Activated CD4-positive, alpha-beta T cell treated with anti-CD3 and anti-CD28 coated beads, Interleukin-2, amount 10 ng/mL, durations not matched to agents 24 days and 14 days (primary cell): ENCODE results near the gene PSPN. TPM values are rescaled to one million over a fixed set of nuclear protein-coding genes. Genes with fewer than 3 reads are reported as not detected.
"Not testable (repeated sequence)": the region's sequence is repeated elsewhere in the genome, so short reads cannot be mapped to it uniquely, and the experiment has no call there.

Experiments
- DNase-seq: peaks from one replicate; pipeline ENCODE4 v3.0.0; 2022
- H3K27ac Mint-ChIP-seq: one replicate; pipeline ENCODE4 v1.8.0; 2022; ENCODE audit warnings: mild to moderate bottlenecking, mixed read lengths
- H3K27me3 Mint-ChIP-seq: one replicate; pipeline ENCODE4 v1.8.0; 2022; ENCODE audit warnings: mixed read lengths
- H3K36me3 Mint-ChIP-seq: one replicate; pipeline ENCODE4 v1.8.0; 2022; ENCODE audit warnings: low read depth, mild to moderate bottlenecking, mixed read lengths
- H3K4me1 Mint-ChIP-seq: one replicate; pipeline ENCODE4 v1.8.0; 2021; ENCODE audit warnings: mixed read lengths
- H3K4me3 Mint-ChIP-seq: one replicate; pipeline ENCODE4 v1.8.0; 2022; ENCODE audit warnings: mild to moderate bottlenecking, moderate library complexity, mixed read lengths
- H3K9me3 Mint-ChIP-seq: one replicate; pipeline ENCODE4 v1.8.0; 2021; ENCODE audit warnings: mixed read lengths
- intact Hi-C: fragments of 100-400 bp; cut with micrococcal nuclease; formaldehyde crosslinking; loops from one replicate; pipeline ENCODE4 v1.15.1; 2023
- total RNA-seq: library from RNA; stranded (reverse); gene quantifications from 2 replicates; pipeline ENCODE4 v1.2.3, GENCODE V29; 2022

PSPN gene
- total RNA-seq, 1 donor from 2014 or later = 1.5 TPM

GRCh38 chr19:6352381-6353165, 23.2 kb downstream of the PSPN start:
- no peaks in the 10 kb centered on the region for H3K4me1 Mint-ChIP-seq
- no peak overlapping the region for H3K4me3 Mint-ChIP-seq
- H3K27ac Mint-ChIP-seq = no peak overlapping the region
- H3K9me3 Mint-ChIP-seq = no peaks in the 10 kb centered on the region
- intact Hi-C loops = no loop called here
- no peak for DNase-seq
- peaks cover 3% of the 10 kb centered on the region for H3K36me3 Mint-ChIP-seq
- no peaks in the 10 kb centered on the region for H3K27me3 Mint-ChIP-seq

- no peaks in the 10 kb centered on the region for H3K27me3 Mint-ChIP-seq
- H3K27ac Mint-ChIP-seq = no peak overlapping the region
- no peak for DNase-seq
- H3K4me1 Mint-ChIP-seq = no peaks in the 10 kb centered on the region
- H3K9me3 Mint-ChIP-seq = no peaks in the 10 kb centered on the region
- intact Hi-C loops = no loop called here
- no peak overlapping the region for H3K4me3 Mint-ChIP-seq
- H3K36me3 Mint-ChIP-seq = peaks cover 3% of the 10 kb centered on the region
These were observed 25.0 kb downstream of the PSPN start for GRCh38 chr19:6350688-6351087.

DNA sequence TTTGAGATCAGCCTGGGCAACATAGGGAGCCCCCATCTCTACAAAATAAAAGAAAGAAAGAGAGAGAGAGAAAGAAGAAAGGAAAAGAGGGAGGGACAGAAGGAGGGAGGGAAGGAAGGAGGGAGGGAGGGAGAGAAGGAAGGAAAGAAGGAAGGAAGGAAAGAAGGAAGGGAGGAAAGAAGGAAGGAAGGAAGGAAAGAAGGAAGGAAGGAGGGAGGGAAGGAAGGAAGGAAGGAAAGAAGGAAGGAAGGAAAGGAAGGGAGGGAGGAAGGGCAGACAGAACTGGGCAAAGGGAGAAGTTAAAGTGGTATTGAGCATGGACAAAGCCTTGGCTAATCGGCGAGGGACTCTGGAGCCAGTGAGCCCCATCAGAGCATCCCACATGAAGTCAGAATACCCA, 26.5 kb downstream of the PSPN start:
- H3K4me1 Mint-ChIP-seq, H3K9me3 Mint-ChIP-seq, DNase-seq, H3K4me3 Mint-ChIP-seq, H3K27me3 Mint-ChIP-seq, H3K36me3 Mint-ChIP-seq, H3K27ac Mint-ChIP-seq, intact Hi-C loops: not testable (repeated sequence)

DNA sequence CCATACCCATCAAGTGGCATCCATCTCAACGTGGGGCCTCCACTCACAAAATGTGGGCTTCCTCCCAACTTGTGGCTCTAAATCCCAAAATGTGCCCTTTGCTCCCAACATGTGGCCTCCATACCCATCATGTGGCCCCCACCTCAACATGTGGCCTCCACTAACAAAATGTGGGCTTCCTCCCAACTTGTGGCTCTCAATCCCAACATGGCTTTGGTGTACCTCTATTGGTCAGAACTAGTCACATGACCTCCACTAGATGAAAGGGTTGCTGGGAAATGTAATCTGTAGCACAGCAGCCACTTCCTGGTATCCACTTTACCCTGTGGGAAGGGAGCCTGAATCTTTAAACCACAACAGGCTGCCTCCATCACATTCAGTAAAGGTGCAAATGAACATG, 32.3 kb downstream of the PSPN start:
- Mint-ChIP-seq H3K27me3 (no peaks in the 10 kb centered on the region), H3K27ac (no peak overlapping the region), H3K4me3 (no peak overlapping the region), H3K36me3 (no peaks in the 10 kb centered on the region), H3K9me3 (no peaks in the 10 kb centered on the region), H3K4me1 (peaks cover 3% of the 10 kb centered on the region)
- DNase-seq = no peak
- intact Hi-C loops = no loop called here

GRCh38 chr19:6340493-6341201, 35.1 kb downstream of the PSPN start:
- intact Hi-C loops = no loop called here
- Mint-ChIP-seq H3K27ac (no peak overlapping the region), H3K9me3 (no peaks in the 10 kb centered on the region), H3K27me3 (no peaks in the 10 kb centered on the region), H3K4me1 (peaks cover 3% of the 10 kb centered on the region), H3K36me3 (no peaks in the 10 kb centered on the region), H3K4me3 (no peak overlapping the region)
- no peak for DNase-seq

- Mint-ChIP-seq H3K4me3 (no peak overlapping the region), H3K27me3 (no peaks in the 10 kb centered on the region), H3K27ac (no peak overlapping the region), H3K36me3 (no peaks in the 10 kb centered on the region), H3K4me1 (no peaks in the 10 kb centered on the region), H3K9me3 (no peaks in the 10 kb centered on the region)
- intact Hi-C loops = no loop called here
- DNase-seq = no peak
These were observed 41.0 kb downstream of the PSPN start for GRCh38 chr19:6334490-6335285.

DNA sequence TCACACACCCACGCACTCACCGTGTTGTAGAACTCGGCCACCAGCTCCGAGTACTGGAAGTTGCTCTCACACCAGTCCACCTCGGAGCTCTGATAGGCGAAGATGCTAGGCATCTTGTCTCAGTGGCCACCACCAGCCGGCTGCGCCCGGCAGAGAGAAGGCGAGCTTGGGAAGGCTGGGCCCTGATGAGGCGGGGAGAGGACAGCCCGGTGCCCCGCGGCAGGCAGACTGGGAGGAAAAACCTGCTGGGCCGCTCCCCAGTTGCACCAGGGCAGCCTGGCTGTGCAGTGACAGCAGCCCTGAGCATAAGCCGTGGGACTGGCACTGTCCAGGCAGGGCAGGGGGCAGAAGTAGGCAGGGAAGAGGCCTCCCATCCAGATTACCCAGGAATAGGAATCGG, 42.3 kb downstream of the PSPN start, which contains the start of gene ACER1:
Gene ACER1 (minus strand): TSS at position 174 of the 400 bp plus-strand sequence. CDS start 61 bp downstream, at position 113.
- DNase-seq = no peak
- Mint-ChIP-seq H3K4me3 (no peak within 1 kb of the TSS), H3K9me3 (no peaks in the 10 kb centered on the region), H3K36me3 (no peaks in the 10 kb centered on the region), H3K27ac (no peak within 1 kb of the TSS), H3K4me1 (no peaks in the 10 kb centered on the region), H3K27me3 (no peaks in the 10 kb centered on the region)
- intact Hi-C loops = no loop called here

- no peaks in the 10 kb centered on the region for H3K4me1 Mint-ChIP-seq
- intact Hi-C loops = no loop called here
- DNase-seq = no peak
- H3K9me3 Mint-ChIP-seq = no peaks in the 10 kb centered on the region
- no peak overlapping the region for H3K27ac Mint-ChIP-seq
- H3K27me3 Mint-ChIP-seq = peaks cover 1% of the 10 kb centered on the region
- no peaks in the 10 kb centered on the region for H3K36me3 Mint-ChIP-seq
- H3K4me3 Mint-ChIP-seq = no peak overlapping the region
These were observed 48.9 kb downstream of the PSPN start for GRCh38 chr19:6326815-6327214.

DNA sequence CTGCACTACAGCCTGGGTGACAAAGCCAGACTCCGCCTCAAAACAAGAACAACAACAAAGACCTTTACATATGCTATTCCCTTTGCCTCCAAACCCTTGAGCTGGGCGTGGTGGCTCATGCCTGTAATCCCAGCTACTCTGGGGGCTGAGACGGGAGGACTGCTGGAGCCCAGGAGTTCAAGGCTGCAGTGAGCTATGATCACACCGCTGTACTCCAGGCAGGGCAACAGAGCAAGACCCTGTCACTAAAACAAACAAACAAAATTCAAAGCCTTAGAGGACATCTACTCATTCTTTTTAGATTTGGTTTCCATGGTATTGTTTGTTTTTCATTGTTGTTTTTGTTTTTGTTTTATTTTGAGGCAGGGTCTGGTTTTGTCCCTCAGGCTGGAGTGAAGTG, 50.1 kb downstream of the PSPN start:
- no peaks in the 10 kb centered on the region for H3K4me1 Mint-ChIP-seq
- no peak overlapping the region for H3K27ac Mint-ChIP-seq
- DNase-seq = no peak
- intact Hi-C loops = no loop called here
- no peaks in the 10 kb centered on the region for H3K9me3 Mint-ChIP-seq
- no peak overlapping the region for H3K4me3 Mint-ChIP-seq
- H3K36me3 Mint-ChIP-seq = no peaks in the 10 kb centered on the region
- H3K27me3 Mint-ChIP-seq = peaks cover 1% of the 10 kb centered on the region

Other genes starting within 250 kb of the PSPN start
- not detected in 2 replicates for gene ACSBG2, start 240.3 kb downstream of the PSPN start, total RNA-seq
- 67.5 and 74.3 TPM in 2 replicates for gene MLLT1, start 96.0 kb downstream of the PSPN start, total RNA-seq
- gene ACER1, start 42.3 kb downstream of the PSPN start, total RNA-seq = 0.28 TPM in 1 of 2 replicates, not detected in the other
- gene CLPP, start 14.4 kb downstream of the PSPN start, total RNA-seq = 190 and 192 TPM in 2 replicates
- 23.9 and 25.0 TPM in 2 replicates for gene ALKBH7, start 3.1 kb downstream of the PSPN start, total RNA-seq
- 60.7 and 63.5 TPM in 2 replicates for gene GTF2F1, start 17.2 kb upstream of the PSPN start, total RNA-seq
- gene KHSRP, start 48.9 kb upstream of the PSPN start, total RNA-seq = 435 and 461 TPM in 2 replicates
- gene SLC25A41, start 57.8 kb upstream of the PSPN start, total RNA-seq = 0.19 and 0.24 TPM in 2 replicates
- gene SLC25A23, start 83.9 kb upstream of the PSPN start, total RNA-seq = 21.0 and 22.0 TPM in 2 replicates
- gene CRB3, start 88.3 kb upstream of the PSPN start, total RNA-seq = 0.26 and 0.33 TPM in 2 replicates
- gene DENND1C, start 105.9 kb upstream of the PSPN start, total RNA-seq = 63.7 and 67.6 TPM in 2 replicates
- gene TUBB4A, start 126.4 kb upstream of the PSPN start, total RNA-seq = 2.8 and 3.3 TPM in 2 replicates
- gene TNFSF9, start 155.1 kb upstream of the PSPN start, total RNA-seq = 6.1 and 6.4 TPM in 2 replicates
- gene CD70, start 215.2 kb upstream of the PSPN start, total RNA-seq = 46.8 and 47.4 TPM in 2 replicates